RKO (cell line): ENCODE measurements around the gene ASCL4.

Source experiments
- DNase-seq: peaks from one replicate; pipeline ENCODE4 v3.0.0-alpha.2; 2016; ENCODE audit warnings: low spot score

ASCL4 gene

DNA sequence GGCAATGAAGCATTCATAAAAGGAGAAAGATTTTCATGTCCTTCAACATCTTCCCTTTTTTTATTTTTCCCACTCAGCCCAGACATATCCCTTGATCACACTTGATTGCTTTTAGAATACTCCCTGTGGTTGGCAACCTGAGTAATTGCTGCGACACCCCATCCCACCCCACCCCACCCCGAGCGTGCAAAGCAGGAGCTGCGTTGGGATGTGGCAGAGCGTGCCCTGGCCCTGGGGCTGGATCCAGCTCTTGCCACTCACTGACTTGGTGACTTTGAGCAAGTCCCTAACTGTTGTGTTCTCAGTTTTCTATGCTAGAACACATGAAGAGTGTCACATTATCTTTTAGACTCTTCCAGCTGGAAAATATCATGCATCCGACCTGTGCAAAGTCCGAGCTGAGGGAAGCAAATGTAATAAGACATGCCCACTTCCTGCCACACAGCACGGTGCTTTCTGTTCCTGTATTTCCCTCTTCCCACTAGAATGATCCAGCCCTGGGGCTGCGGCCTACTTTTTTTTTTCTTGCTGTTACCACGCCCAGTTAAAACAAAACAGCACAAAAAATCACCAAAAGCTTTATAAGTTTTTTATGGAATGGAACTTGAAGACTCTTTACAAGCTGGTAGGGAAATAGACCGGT, 4.0 kb downstream of the ASCL4 start:
- no peak for DNase-seq

DNA sequence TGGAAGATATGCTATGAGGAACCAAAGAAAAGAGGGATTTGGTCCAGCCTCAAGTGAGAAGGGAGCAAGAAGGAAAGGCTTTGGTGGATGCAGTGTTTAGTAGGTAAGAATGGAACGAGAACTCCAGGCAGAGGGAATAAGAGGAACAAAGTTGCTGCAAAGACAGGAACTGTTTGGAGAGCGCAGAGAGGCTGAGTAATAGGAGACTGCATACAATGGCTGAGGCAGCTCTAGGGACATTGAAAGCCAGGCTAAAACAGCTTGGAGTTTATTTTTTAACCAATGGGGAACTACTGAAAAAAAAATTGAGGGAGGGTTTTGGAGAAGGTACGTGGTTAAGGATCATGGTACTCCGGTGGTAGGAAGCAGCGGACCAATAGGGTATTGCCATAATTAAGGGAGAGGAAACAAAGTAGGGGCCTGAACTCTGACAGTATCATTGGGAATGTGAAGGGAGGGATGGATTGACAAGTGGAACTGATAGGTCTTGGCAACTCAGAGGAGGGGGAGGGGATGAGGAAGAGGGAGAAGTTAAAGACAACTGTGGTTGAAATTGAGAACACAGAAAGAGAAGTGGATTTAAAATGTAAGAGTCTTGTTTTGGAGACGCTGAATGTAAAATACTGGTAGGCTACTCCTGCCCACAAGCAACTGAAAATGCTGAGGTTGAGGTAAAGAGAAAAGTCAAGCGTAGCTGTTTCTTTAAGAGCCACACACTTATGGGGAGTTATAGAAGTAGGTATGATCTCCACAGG, 4.8 kb downstream of the ASCL4 start:
- DNase-seq = no peak

DNA sequence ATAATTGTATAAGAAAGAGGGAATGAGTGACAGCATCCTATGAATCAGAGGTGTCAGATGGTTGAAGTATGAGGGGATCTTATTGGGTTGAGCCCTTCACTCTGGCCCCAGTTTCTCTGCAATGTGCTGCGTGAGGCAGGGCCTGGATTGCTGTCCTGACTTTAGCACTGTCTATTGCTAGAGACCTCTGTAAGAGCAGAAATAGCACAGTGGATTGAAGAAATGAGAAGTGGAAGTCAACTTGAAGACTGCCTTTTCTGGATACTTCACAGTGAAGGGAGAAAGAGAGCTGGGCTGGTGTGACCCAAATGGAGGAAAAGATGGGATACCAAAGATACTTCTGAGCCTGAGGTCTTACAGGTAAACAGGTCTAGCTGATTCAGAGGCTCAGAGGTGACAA, 5.8 kb downstream of the ASCL4 start:
- no peak for DNase-seq

DNA sequence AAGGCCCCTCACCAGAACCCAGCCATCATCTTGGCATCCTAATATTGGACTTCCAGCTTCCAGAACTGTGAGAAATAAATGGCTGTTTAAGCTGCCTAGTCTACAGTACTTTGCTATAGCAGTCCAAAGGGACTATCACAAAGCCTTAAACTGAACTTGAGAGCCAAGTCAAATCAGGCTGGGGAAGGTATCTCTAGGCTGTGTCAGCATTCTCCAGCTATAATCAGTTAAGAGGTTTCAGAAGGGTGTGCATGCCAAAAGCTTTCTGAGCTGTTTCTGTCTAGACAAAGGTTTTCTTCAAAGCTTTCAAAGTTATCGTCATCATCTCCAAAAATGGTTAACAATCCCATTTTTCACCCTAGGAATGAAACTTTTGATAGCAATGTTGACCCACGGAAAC, 7.6 kb downstream of the ASCL4 start:
- DNase-seq = no peak

DNA sequence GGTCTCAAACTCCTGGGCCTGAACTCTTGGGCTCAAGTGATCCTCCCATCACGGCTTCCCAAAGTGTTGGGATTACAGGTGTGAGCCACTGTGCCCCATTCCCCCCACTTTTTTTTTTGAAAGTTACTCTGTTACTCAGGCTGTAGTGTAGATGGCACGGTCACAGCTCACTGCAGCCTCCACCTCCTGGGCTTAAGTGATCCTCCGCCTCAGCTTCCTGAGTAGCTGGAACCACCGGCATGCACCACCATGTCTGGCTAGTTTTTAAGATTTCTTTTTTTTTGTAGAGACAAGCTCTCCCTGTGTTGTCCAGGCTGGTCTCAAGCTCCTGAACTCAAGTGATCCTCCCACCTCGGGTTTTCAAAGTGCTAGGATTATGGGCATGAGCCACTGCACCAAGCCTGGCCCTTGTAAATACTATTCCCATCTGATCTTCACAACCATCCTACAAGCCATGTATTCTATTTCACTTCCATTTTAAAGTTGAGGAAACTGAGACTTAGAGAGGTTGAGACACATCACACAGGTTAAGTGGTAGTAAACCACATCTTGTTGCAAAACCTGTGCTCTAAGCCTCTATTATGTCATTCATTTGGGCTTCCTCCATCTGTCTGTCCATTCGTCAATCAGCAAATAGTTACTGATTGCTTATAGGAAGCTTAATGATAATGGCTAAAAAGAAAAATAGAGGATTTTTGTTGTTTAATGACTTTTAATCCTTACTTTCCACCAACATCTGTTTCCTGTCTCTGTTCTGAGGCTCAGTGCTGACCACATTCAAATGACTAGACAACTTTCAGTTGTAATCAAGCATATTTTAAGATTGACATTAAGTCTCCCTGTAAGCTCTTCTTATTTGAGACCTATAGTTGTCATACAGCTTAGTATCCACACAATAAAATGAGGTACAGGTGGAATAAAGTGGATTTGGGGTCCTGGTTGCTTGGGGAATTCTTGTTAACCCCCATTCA, 9.2 kb downstream of the ASCL4 start:
- DNase-seq = no peak

DNA sequence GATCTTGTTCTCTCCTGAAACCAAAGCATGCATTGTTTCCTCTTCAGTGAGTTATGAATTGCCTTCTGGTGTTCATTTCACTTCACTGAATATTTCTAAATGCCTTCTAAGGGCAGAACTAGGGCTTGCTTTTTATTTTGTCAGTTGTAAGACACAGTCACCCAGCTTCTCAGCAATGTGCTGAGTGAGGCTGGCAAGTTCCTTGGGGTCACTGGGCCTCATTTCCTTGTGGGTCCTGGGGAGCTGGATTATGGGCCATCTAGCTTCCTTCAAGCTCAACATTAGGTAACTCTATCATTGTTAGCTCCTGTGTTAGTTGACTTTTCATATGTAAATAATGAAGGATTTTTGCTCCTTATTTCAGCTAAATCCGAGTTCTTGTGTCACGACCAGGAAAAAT, 13.8 kb downstream of the ASCL4 start:
- DNase-seq = no peak

DNA sequence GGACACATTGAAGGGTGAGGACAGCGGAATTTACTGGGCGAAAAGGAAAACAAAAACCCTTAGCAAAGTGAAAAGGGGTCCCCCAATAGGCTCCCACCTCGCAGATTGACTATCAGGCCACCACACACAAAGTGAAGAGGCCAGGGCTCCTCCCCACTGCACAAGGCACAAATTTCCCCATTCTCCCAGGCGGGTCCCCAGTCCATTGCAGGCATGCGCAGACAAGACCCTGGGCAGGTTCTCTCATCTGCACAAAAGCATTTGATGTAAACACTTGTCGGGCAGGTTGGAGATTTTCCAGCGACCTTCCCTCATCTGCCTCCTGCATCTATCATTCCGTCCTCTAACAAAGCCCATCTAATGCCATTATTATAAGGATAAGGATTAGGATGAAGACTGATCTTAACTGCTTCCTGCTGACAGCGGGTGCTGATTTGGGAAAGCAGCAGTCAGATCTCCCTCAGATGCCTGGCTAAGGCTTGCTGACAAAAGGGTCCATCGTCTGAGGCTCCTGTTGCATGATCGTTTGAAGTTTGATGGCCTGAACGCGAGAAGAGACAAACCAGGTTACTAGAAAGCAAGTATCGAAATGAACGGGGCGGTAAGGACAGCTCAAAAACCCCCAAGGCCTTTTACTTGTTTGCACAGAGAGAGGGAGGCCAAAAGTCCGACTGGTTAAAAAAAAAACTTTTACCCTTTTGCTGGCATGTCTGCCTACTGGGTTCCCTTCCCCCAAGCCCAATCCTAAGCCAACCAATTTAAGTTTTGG, 14.4 kb downstream of the ASCL4 start:
- no peak for DNase-seq

DNA sequence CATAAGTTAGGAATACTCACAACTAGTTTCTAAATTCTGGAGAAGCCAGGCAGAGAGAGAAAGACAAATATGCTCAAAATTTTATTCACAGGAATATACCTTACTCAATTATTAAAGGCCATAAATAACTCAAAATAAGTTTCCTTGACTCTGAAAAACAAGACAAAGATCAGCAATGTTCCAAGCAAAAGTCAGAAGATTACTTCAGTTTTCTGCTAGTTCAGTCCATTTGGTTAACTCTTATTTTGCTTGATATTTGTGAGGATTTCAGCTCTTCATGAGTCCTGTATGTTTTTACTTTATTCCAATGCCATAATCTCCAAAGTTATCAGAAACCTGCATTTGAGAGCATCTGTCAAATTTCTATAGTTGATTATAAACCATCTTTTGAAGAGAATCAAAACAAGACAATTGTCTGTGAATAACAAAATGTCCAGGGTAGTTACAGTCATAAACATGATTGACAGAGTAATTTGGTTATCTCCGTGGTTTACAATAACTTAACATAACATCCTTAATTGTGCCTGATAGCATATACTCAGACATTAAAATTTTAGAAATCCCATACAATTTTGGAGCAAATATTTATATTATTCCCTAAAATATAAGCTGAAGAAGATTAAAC, 17.1 kb downstream of the ASCL4 start:
- no peak for DNase-seq

DNA sequence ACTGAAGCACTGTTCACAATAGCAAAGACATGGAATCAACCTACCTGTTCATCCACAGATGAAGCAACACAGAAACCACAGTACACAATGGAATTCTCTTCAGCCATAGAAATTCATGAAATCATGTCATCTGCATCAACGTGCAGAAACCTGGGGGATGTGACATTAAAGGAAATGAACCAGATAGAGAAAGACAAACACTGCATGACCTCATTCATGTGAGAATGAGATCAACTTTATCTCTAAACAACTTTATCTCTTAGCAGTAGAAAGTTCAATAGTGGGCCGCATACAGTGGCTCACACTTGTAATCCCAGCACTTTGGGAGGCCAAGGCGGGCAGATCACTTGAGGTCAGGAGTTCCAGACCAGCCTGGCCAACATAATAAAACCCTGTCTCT, 19.9 kb downstream of the ASCL4 start:
- DNase-seq = no peak

DNA sequence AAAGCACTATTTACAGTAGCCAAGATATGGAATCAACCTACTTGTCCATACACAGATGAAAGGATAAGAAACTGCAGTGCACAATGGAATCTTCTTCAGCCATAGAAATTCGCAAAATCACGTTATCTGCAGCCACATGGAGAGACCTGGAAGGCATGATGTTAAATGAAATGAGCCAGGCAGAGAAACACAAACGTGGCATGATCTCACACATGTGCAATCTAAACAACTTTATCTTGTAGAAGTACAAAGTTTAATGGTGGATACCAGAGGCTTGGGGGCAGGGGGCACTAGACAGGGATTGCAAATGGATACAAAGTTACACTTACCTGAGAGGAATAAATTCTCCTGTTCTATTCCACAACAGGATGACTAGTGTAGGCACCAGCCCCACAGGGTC, 24.1 kb downstream of the ASCL4 start:
- no peak for DNase-seq

DNA sequence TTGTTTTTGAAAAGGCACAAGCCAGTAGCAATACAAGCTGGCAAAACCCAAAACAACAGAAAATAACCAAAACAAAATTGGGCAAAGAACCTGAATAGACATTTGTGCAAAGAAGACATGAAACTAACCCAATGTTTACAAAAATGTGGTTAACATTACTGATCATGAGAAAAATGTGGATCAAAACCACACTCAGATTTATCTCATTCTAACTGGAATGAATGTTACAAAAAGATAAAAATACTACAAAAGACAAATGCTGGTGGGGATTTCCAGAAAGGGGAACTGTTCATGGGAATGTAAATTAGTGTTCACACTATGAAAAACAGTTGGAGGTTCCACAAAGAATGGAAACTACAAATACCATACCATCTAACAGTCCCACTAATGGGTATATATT, 26.6 kb downstream of the ASCL4 start:
- no peak for DNase-seq

DNA sequence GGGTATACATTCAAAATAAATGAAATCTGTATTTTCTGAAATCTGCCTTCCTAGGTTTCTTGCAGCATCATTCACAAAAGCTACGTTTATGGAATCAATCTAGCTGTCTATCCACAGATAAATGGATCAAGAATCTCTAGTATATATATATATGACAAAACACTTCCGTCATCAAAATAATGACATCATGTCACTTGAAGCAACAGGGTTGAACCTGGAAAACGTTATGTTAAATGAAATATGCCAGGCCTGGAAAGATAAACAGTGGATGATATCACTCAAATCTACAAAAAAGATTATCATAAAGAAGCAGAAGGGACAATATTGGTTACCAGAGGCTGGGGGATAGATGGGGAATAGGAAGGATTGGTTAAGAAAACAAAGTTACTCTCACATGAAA, 28.6 kb downstream of the ASCL4 start:
- no peak for DNase-seq

DNA sequence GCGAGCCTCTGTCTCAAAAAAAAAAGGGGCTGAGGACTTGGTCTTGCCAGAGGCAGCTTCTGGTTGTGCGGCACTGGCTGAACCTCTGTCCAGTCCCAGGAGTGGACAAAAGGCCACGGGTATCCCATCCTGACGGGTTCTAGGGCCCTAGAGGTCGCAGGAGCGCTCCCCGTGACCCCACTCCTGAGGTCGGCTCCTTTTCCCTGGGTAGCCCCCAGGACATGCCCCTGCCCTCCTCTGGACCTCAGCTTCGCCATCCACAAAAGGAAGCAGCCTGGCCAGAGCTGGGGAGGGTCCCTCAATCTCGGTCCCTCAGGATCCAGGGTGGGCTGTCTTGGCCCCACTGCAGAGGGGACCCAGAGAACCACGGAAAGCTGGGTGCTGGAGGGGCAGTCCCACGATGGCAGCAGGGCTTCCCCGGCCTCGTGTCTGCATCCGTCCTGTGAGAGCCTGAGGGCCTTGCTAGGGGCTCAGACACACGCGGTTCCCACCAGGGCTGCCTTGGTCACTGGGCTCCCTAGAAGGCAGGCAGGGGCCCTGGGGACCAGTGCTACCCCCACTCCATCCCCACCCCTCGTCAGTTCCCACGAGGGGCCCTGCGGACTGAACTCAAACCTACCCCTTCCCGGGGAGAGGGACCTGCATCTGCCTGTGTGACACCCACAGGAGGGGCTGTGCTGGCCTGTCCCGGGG, 31.1 kb downstream of the ASCL4 start:
- DNase-seq = no peak

DNA sequence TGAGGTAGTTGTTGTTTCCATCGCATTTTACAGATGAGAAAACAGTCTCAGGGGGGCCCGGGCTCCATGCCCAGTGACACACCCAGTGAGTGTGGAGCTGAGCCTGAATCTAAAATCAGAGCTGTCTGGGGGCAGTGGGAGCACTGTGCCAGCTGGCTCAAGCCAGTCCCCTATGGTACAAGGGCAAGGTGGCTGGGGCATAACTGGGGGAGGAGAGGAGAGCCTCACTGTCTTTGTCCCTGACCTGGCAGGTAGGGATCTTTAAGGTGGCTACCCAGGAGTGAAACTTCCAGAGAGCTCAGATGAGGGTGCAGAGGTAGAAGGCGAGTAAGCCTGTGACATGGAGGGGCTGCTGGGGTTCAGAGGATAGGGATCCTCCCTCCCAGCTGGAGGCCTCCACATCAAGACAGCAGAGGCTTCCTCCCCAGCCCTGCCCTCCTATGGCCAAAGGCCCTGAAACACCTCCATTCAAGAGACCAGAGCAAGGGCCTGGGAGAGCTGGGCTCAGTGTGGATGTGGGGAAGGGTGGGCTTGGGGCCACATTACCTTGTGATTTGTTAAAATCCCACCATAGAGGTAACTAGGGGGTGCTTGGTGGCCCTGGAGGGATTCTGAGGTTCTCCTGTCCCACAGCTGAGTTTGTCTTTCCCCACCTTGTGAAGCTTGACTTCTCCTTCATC, 33.1 kb downstream of the ASCL4 start:
- no peak for DNase-seq

DNA sequence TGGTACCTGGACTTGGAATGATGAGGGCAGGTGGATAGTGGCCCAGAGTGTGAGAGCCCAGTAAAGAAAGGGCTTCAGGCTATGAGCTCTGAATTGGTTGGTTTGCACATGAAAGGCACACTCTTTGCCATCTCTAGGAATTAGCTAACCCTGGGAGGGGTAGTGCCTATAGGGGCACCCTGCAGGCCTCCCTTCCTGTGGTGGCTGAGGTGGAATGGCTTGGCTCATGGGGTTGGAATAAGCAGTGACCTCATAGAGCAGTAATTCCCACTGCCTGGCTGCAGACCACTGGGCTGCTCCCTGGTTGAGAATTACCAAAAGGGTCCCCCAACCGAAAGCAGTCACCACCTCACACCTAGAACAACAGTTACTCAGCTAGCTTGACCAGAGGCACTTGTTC, 42.7 kb downstream of the ASCL4 start:
- no peak for DNase-seq

DNA sequence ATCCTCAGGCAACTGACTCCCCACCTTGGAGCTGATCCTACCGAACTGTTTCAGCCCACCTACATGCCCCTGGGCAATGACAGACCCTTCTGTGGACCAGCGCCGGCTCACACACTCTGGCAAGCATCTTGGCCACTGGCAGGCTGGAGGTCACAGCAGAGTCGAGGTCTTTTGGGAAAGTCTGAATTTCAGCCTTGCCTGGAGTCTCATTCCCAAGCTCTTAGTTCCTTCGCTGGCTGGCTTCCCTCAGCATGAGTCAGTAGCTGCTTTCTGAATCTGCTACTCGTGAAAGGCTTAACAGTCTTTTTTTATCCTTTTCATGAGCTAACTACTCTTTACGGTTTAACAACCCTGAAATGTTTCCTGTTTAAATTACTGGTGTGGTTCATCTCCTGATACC, 44.5 kb downstream of the ASCL4 start:
- peak; percentile 30 for DNase-seq

DNA sequence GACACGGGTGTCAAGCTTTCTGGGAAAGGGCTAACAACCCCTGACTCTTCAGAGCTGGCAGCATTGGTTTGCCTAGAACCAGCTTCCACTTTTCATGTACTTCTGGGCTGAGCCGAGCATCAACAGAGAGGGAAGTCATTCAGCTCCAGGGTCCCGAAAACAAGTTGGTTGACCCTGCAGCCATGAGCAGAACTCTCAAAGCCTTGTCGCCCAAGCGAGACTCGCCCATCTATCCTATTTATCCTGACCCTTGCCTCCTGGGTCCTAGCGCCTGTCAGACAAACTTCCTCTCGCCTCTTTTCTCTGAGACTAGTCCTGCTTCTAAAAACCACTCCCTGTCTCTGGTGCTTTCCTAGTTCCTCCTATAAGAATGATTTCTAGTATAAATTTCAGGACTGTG, 47.9 kb downstream of the ASCL4 start:
- no peak for DNase-seq
